Osteoblast (primary cell): ENCODE data around the gene NCS1. TPM values are rescaled to one million over a fixed set of nuclear protein-coding genes. Genes with fewer than 3 reads are reported as not detected.
A peak's percentile ranks its signal among the peaks of the same experiment; 100 is the strongest.

ENCODE experiments used
- DNase-seq: peaks from one replicate; pipeline ENCODE4 v3.0.0; 2011; ENCODE audit warnings: low spot score, mixed read lengths; ENCODE audit not compliant: insufficient read length; ENCODE audit errors: missing footprints
- H2AFZ ChIP-seq: 2 replicates; pipeline ENCODE4 v1.6.0; 2011; ENCODE audit warnings: mild to moderate bottlenecking, low read length
- H3K27ac ChIP-seq: 2 replicates; pipeline ENCODE4 v1.5.1; 2011; ENCODE audit warnings: mild to moderate bottlenecking, low read depth, low read length, moderate library complexity
- H3K27me3 ChIP-seq: 2 replicates; pipeline ENCODE4 v1.6.0; 2012; ENCODE audit warnings: mild to moderate bottlenecking, control low read depth, inconsistent platforms, low read length, moderate library complexity; ENCODE audit not compliant: insufficient read depth
- H3K36me3 ChIP-seq: 2 replicates; pipeline ENCODE4 v1.5.1; 2011; ENCODE audit warnings: mild to moderate bottlenecking, low read length, control low read depth, moderate library complexity; ENCODE audit not compliant: insufficient read depth
- H3K4me1 ChIP-seq: 2 replicates; pipeline ENCODE4 v1.5.1; 2011; ENCODE audit warnings: mild to moderate bottlenecking, low read length, control low read depth, moderate library complexity; ENCODE audit not compliant: insufficient read depth
- H3K4me2 ChIP-seq: 2 replicates; pipeline ENCODE4 v1.6.0; 2011; ENCODE audit warnings: mild to moderate bottlenecking, low read length; ENCODE audit not compliant: insufficient read depth
- H3K4me3 ChIP-seq: fragments of 200-600 bp; sonication (generic); 3 replicates; pipeline ENCODE4 v1.5.1; 2012; ENCODE audit warnings: mild to moderate bottlenecking, low read length, inconsistent platforms; ENCODE audit not compliant: insufficient read depth
- H3K79me2 ChIP-seq: 2 replicates; pipeline ENCODE4 v1.6.0; 2012; ENCODE audit warnings: mild to moderate bottlenecking, low read length, control low read depth, inconsistent platforms; ENCODE audit not compliant: insufficient read depth
- H3K9me3 ChIP-seq: 2 replicates; pipeline ENCODE4 v1.5.1; 2011; ENCODE audit warnings: low read depth, low read length, control low read depth
- H4K20me1 ChIP-seq: 2 replicates; pipeline ENCODE4 v1.6.0; 2012; ENCODE audit warnings: mild to moderate bottlenecking, low read length, control low read depth; ENCODE audit not compliant: insufficient read depth
- CTCF ChIP-seq: IDR thresholded peaks from 2 replicates; pipeline ENCODE4 v1.5.1; 2011; ENCODE audit warnings: mild to moderate bottlenecking, low read depth, low read length, moderate library complexity; ENCODE audit errors: extremely low read depth
- total RNA-seq: library from RNA; depleted of rRNA; stranded (reverse); fragments of >200 nt; gene quantifications from 2 replicates; pipeline ENCODE4 v1.2.3, GENCODE V29; 2012

NCS1 gene
- total RNA-seq, 1 donor: 49.9 TPM

GRCh38 chr9:130283539-130284248 lies 111.5 kb downstream of the NCS1 start:
- no peaks in the 10 kb centered on the region for H3K36me3 ChIP-seq
- peaks cover 27% of the 10 kb centered on the region for H3K27me3 ChIP-seq

GRCh38 chr9:130284249-130284625 lies 112.0 kb downstream of the NCS1 start:
- H3K4me3 ChIP-seq: no peak overlapping the region
- no peaks in the 10 kb centered on the region for H3K36me3 ChIP-seq
- H3K27me3 ChIP-seq: peaks cover 31% of the 10 kb centered on the region
- no peak for TF ChIP-seq CTCF
- H4K20me1 ChIP-seq: no peaks in the 10 kb centered on the region
- H3K27ac ChIP-seq: no peak overlapping the region
- no peak overlapping the region for H3K4me2 ChIP-seq
- no peaks in the 10 kb centered on the region for H3K4me1 ChIP-seq
- DNase-seq: peak; percentile 22
- H3K79me2 ChIP-seq: no peaks in the 10 kb centered on the region
- H3K9me3 ChIP-seq: no peaks in the 10 kb centered on the region
- H2AFZ ChIP-seq: no peak overlapping the region

More at GRCh38 chr9:130283539-130284248, 111.5 kb downstream of the NCS1 start:
- Histone ChIP-seq H3K4me1 (no peaks in the 10 kb centered on the region), H2AFZ (no peak overlapping the region), H3K79me2 (no peaks in the 10 kb centered on the region), H3K27ac (no peak overlapping the region), H3K4me3 (no peak overlapping the region), H4K20me1 (no peaks in the 10 kb centered on the region), H3K4me2 (no peak overlapping the region), H3K9me3 (no peaks in the 10 kb centered on the region)
- TF ChIP-seq CTCF: no peak
- peak; percentile 43 for DNase-seq

GRCh38 chr9:130284690-130285089 lies 112.5 kb downstream of the NCS1 start:
- Histone ChIP-seq H2AFZ (no peak overlapping the region), H3K9me3 (no peaks in the 10 kb centered on the region), H4K20me1 (no peaks in the 10 kb centered on the region), H3K27me3 (peaks cover 35% of the 10 kb centered on the region), H3K4me2 (no peak overlapping the region), H3K79me2 (no peaks in the 10 kb centered on the region), H3K4me3 (no peak overlapping the region), H3K4me1 (no peaks in the 10 kb centered on the region), H3K36me3 (no peaks in the 10 kb centered on the region), H3K27ac (no peak overlapping the region)
- DNase-seq: no peak
- TF ChIP-seq CTCF: no peak

GRCh38 chr9:130285271-130285670 lies 113.1 kb downstream of the NCS1 start:
- H3K4me1 ChIP-seq: no peaks in the 10 kb centered on the region
- H4K20me1 ChIP-seq: no peaks in the 10 kb centered on the region
- peaks cover 41% of the 10 kb centered on the region for H3K27me3 ChIP-seq
- no peak overlapping the region for H2AFZ ChIP-seq
- no peaks in the 10 kb centered on the region for H3K36me3 ChIP-seq
- H3K4me3 ChIP-seq: no peak overlapping the region
- H3K4me2 ChIP-seq: no peak overlapping the region
- H3K79me2 ChIP-seq: no peaks in the 10 kb centered on the region
- DNase-seq: peak; percentile 22
- no peaks in the 10 kb centered on the region for H3K9me3 ChIP-seq
- no peak overlapping the region for H3K27ac ChIP-seq
- TF ChIP-seq CTCF: no peak
